GM12878 (cell line): Measurements from ENCODE around the gene PPIP5K2.

ENCODE experiments used
- CHD1 ChIP-seq: IDR thresholded peaks from 2 replicates; pipeline ENCODE4 v1.6.1; 2012; ENCODE audit warnings: low read depth, low read length, improper control_type of control experiment
- CREB1 ChIP-seq: IDR thresholded peaks from 2 replicates; pipeline ENCODE4 v1.6.1; 2012; ENCODE audit warnings: low read depth, mild to moderate bottlenecking, inconsistent platforms
- EZH2 ChIP-seq: IDR thresholded peaks from 2 replicates; pipeline ENCODE4 v1.6.1; 2012; ENCODE audit warnings: low read depth, mild to moderate bottlenecking, control low read depth, inconsistent platforms, low read length, borderline replicate concordance; ENCODE audit not compliant: control insufficient read depth
- NR2C2 ChIP-seq: IDR thresholded peaks from 2 replicates; pipeline ENCODE4 v1.6.1; 2011; ENCODE audit warnings: borderline replicate concordance, low read depth; ENCODE audit not compliant: control insufficient read depth, insufficient read length
- POLR2AphosphoS5 ChIP-seq: IDR thresholded peaks from 2 replicates; pipeline ENCODE4 v1.6.1; 2011; ENCODE audit warnings: mild to moderate bottlenecking, low read length, inconsistent platforms
- SIN3A ChIP-seq: IDR thresholded peaks from 2 replicates; pipeline ENCODE4 v1.6.1; 2012; ENCODE audit warnings: low read depth, low read length, improper control_type of control experiment
- SMAD1 ChIP-seq: fragments of 450-650 bp; IDR thresholded peaks from 2 replicates; pipeline ENCODE4 v1.6.1; 2018; ENCODE audit warnings: mild to moderate bottlenecking, low read depth; ENCODE audit not compliant: partially characterized antibody
- SP1 ChIP-seq: IDR thresholded peaks from one replicate; pipeline ENCODE4 v1.6.1; 2011; ENCODE audit warnings: low read depth, low read length
- ZNF207 ChIP-seq: fragments of 450-650 bp; IDR thresholded peaks from 2 replicates; pipeline ENCODE4 v1.6.1; 2014; ENCODE audit warnings: antibody characterized with exemption, mild to moderate bottlenecking, borderline replicate concordance
- ZNF274 ChIP-seq: IDR thresholded peaks from one replicate; pipeline ENCODE4 v1.8.0; 2011; ENCODE audit not compliant: insufficient read length, insufficient read depth
- TF ChIP-seq, protein P1 (sequence below), 3 experiments: IDR thresholded peaks in 2 of 3; conservative IDR thresholded peaks in 1 of 3; 2 replicates each; pipeline ENCODE4 v1.5.1; 2011; ENCODE audit warnings: low read depth in 3 of 3, low read length in 3 of 3, mild to moderate bottlenecking in 3 of 3, control low read depth in 2 of 3, moderate library complexity in 2 of 3, inconsistent platforms in 1 of 3, mixed read lengths in 1 of 3; ENCODE audit not compliant: control insufficient read depth in 2 of 3, insufficient read depth in 1 of 3; ENCODE audit errors: extremely low read depth in 1 of 3

DNA sequence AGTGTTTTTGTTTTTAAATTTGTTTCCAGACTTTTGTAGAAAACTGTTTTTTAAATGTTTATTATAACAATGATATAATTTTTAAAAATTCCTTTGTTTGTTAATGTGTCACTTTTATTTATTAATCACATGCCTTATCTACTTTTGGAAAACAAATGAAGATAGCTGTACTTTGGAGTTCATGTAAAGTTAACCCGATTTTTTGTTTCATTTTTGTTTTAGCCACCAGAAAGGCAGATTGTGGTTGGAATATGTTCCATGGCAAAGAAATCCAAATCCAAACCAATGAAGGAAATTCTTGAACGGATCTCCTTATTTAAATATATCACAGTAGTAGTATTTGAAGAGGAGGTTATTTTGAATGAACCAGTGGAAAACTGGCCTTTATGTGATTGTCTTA, 13.1 kb downstream of the PPIP5K2 start:
- TF ChIP-seq POLR2AphosphoS5 (no peak), ZNF207 (no peak), EZH2 (no peak), SIN3A (no peak), CHD1 (no peak), SMAD1 (no peak), SP1 (no peak), NR2C2 (no peak), ZNF274 (no peak), CREB1 (no peak)
- TF ChIP-seq, protein P1, sequence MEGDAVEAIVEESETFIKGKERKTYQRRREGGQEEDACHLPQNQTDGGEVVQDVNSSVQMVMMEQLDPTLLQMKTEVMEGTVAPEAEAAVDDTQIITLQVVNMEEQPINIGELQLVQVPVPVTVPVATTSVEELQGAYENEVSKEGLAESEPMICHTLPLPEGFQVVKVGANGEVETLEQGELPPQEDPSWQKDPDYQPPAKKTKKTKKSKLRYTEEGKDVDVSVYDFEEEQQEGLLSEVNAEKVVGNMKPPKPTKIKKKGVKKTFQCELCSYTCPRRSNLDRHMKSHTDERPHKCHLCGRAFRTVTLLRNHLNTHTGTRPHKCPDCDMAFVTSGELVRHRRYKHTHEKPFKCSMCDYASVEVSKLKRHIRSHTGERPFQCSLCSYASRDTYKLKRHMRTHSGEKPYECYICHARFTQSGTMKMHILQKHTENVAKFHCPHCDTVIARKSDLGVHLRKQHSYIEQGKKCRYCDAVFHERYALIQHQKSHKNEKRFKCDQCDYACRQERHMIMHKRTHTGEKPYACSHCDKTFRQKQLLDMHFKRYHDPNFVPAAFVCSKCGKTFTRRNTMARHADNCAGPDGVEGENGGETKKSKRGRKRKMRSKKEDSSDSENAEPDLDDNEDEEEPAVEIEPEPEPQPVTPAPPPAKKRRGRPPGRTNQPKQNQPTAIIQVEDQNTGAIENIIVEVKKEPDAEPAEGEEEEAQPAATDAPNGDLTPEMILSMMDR (IDR thresholded peaks at IDR 0.05 in 2 of 3, conservative IDR thresholded peaks at IDR 0.05 in 1 of 3; ENCODE audit: control insufficient read depth in 2 of 3, extremely low read depth in 1 of 3, insufficient read depth in 1 of 3, low read depth in 3 of 3, low read length in 3 of 3), result no peak
